Uterus (tissue), 2 donors: ENCODE data around the gene ATP2A2.

Experiments
- CTCF ChIP-seq, 4 experiments: fragments of 200-600 bp in 2 of 4; fragments of 450-650 bp in 2 of 4; sonication (generic) in 2 of 4; IDR thresholded peaks; one replicate each; pipeline ENCODE4 v1.5.1; 2016 to 2019; ENCODE audit warnings: antibody characterized with exemption in 4 of 4, mild to moderate bottlenecking in 2 of 4, moderate library complexity in 1 of 4
- POLR2A ChIP-seq, 2 donors: fragments of 450-650 bp; IDR thresholded peaks; one replicate each; pipeline ENCODE4 v1.6.1; 2016; ENCODE audit warnings: antibody characterized with exemption in 2 of 2, mild to moderate bottlenecking in 1 of 2, moderate library complexity in 1 of 2

GRCh38 chr12:110252716-110253115 lies 28.3 kb upstream of the ATP2A2 start:
- no peak for TF ChIP-seq CTCF (IDR thresholded peaks at IDR 0.05)
- no peak for TF ChIP-seq POLR2A (IDR thresholded peaks at IDR 0.05)
